ENCODE results near the gene YY1. TPM values are rescaled to one million over a fixed set of nuclear protein-coding genes. Genes with fewer than 3 reads are reported as not detected.

Gene YY1
- polyA plus RNA-seq, 2 of the 4 experiments (the other 2 are of a cell fraction): 58.4 to 65.8 TPM

GRCh38 chr14:100304825-100305323 is 65.9 kb downstream of the YY1 start:
- peak; percentile 7 to 37; a peak in 5 of 6 replicates for ATAC-seq
- DNase-seq (ENCODE audit: low read depth in 1 of 2, low spot score in 1 of 2): peak; percentile 35 to 36
- H3K9me3 ChIP-seq: no peaks in the 10 kb centered on the region
- TF ChIP-seq ESRRA (IDR thresholded peaks at IDR 0.05; ENCODE audit: borderline replicate concordance, low read length): no peak
- TF ChIP-seq HOXB5 (CRISPR knock-in tag; IDR thresholded peaks at IDR 0.05): no peak
- no peak for TF ChIP-seq KDM5A (IDR thresholded peaks at IDR 0.05)
- no peak for TF ChIP-seq NPAS2 (CRISPR knock-in tag; IDR thresholded peaks at IDR 0.05; ENCODE audit: borderline replicate concordance)
- no peak for TF ChIP-seq HEYL (CRISPR knock-in tag; IDR thresholded peaks at IDR 0.05)
- TF ChIP-seq CTCF (IDR thresholded peaks at IDR 0.05): no peak
- no peak for TF ChIP-seq MYC (IDR thresholded peaks at IDR 0.05; ENCODE audit: borderline replicate concordance, low read length)
- TF ChIP-seq EHMT2 (IDR thresholded peaks at IDR 0.05; ENCODE audit: low read depth): no peak
- TF ChIP-seq JUN (IDR thresholded peaks at IDR 0.05): no peak
- no peak for TF ChIP-seq ZNF302 (CRISPR knock-in tag; IDR thresholded peaks at IDR 0.05)
- TF ChIP-seq ELK1 (IDR thresholded peaks at IDR 0.05; ENCODE audit: low read depth, low read length): no peak
- TF ChIP-seq HOXA7 (CRISPR knock-in tag; IDR thresholded peaks at IDR 0.05): no peak
- TF ChIP-seq HMGXB4 (CRISPR knock-in tag; IDR thresholded peaks at IDR 0.05; ENCODE audit: borderline replicate concordance): no peak
- no peak for TF ChIP-seq CHD4 (IDR thresholded peaks at IDR 0.05; ENCODE audit: borderline replicate concordance)
- no peak for TF ChIP-seq RCOR1 (IDR thresholded peaks at IDR 0.05; ENCODE audit: low read depth, low read length)
- TF ChIP-seq BHLHE40 (IDR thresholded peaks at IDR 0.05; ENCODE audit: low read depth, low read length): no peak
- no peak for TF ChIP-seq RFX5 (IDR thresholded peaks at IDR 0.05)
- TF ChIP-seq ZFP36 (IDR thresholded peaks at IDR 0.05; ENCODE audit: borderline replicate concordance, partially characterized antibody): no peak
- no peak for TF ChIP-seq TFCP2L1 (CRISPR knock-in tag; IDR thresholded peaks at IDR 0.05)
- no peak for TF ChIP-seq CHD2 (IDR thresholded peaks at IDR 0.05; ENCODE audit: low read length, partially characterized antibody)
- H3K4me3 ChIP-seq: peak overlapping the region; percentile 88
- no peak for FAIRE-seq
- POLR2A ChIA-PET: interaction anchor here (1.2 kb wide), 1 partner anchor 19 kb away, joined by 4 read pairs; no protein-coding TSS in a partner anchor
- peak overlapping the region; percentile 68 to 91; a peak in 4 of 6 replicates for H3K27ac ChIP-seq
- CTCF ChIA-PET: interaction anchor here (0.8 to 2.3 kb wide), 5 partner anchors 9 to 80 kb away, joined by 3 to 15 read pairs (median 5); no protein-coding TSS in a partner anchor
- WGBS (ENCODE audit: missing lambda C conversion rate): 41% methylated on average over 21 of the region's 23 CpGs
- H3K4me1 ChIP-seq: peaks cover 29% of the 10 kb centered on the region
- H3K4me2 ChIP-seq: peak overlapping the region; percentile 99

GRCh38 chr14:100305324-100306100 is 66.6 kb downstream of the YY1 start:
- 4% methylated on average over 22 of the region's 65 CpGs for WGBS (ENCODE audit: missing lambda C conversion rate)
- no peak for FAIRE-seq
- Histone ChIP-seq H3K4me3 (peak overlapping the region; percentile 88), H3K4me1 (peaks cover 29% of the 10 kb centered on the region), H3K9me3 (no peaks in the 10 kb centered on the region), H3K4me2 (peak overlapping the region; percentile 99), H3K27ac (peak overlapping the region; percentile 68 to 91)
- POLR2A ChIA-PET: interaction anchor here (1.2 kb wide), 1 partner anchor 20 kb away, joined by 4 read pairs; no protein-coding TSS in a partner anchor
- DNase-seq (ENCODE audit: low read depth in 1 of 2, low spot score in 1 of 2): peak in 1 of 2 experiments; percentile 24
- CTCF ChIA-PET: interaction anchor here (0.8 to 1.4 kb wide), 4 partner anchors 11 to 80 kb away, joined by 3 to 8 read pairs (median 4); no protein-coding TSS in a partner anchor
- ATAC-seq: peak; percentile 21 to 31
- TF ChIP-seq RCOR1 (IDR thresholded peaks at IDR 0.05; ENCODE audit: low read depth, low read length) (no peak), MAFK (IDR thresholded peaks at IDR 0.05; ENCODE audit: partially characterized antibody) (no peak), EHF (CRISPR knock-in tag; IDR thresholded peaks at IDR 0.05) (no peak), NFE2L2 (conservative IDR thresholded peaks at IDR 0.05; ENCODE audit: low read length) (no peak), CTCF (IDR thresholded peaks at IDR 0.05) (no peak), HMGXB4 (CRISPR knock-in tag; IDR thresholded peaks at IDR 0.05; ENCODE audit: borderline replicate concordance) (no peak), ELK1 (IDR thresholded peaks at IDR 0.05; ENCODE audit: low read depth, low read length) (no peak), ZSCAN20 (CRISPR knock-in tag; IDR thresholded peaks at IDR 0.05) (no peak)

All from A549 (cell line).